Heart right ventricle (tissue), 16 donors: ENCODE results near the gene SLAMF7. TPM values are rescaled to one million over a fixed set of nuclear protein-coding genes. Genes with fewer than 3 reads are reported as not detected.

Source experiments
- ATAC-seq, 8 donors: fragments of 200-7000 bp; cut with Tn5 transposase; one replicate each; pipeline ENCODE4 v1.9.1; 2020; ENCODE audit warnings: mild to moderate bottlenecking in 8 of 8, moderate library complexity in 8 of 8, moderate number of reproducible peaks in 1 of 8
- DNase-seq, 2 donors: peaks; one replicate each; pipeline ENCODE4 v3.0.0-alpha.2; 2020
- H3K27ac ChIP-seq, 10 donors: fragments of 200-600 bp; sonication (generic) in 2 of 10; one replicate each; pipeline versions ENCODE4 v1.5.0 to v1.8.0; 2020 to 2022; ENCODE audit warnings: mild to moderate bottlenecking in 3 of 10
- H3K27me3 ChIP-seq, 7 donors: fragments of 200-600 bp; one replicate each; pipeline ENCODE4 v1.8.0; 2021 to 2022; ENCODE audit warnings: mild to moderate bottlenecking in 2 of 7
- H3K36me3 ChIP-seq, 9 donors: fragments of 200-600 bp; sonication (generic) in 1 of 9; one replicate each; pipeline versions ENCODE4 v1.5.0 to v1.8.0; 2020 to 2022; ENCODE audit warnings: mild to moderate bottlenecking in 2 of 9
- H3K4me1 ChIP-seq, 9 donors: fragments of 200-600 bp; sonication (generic) in 1 of 9; one replicate each; pipeline versions ENCODE4 v1.5.0 to v1.8.0; 2020 to 2022; ENCODE audit warnings: mild to moderate bottlenecking in 4 of 9
- H3K4me3 ChIP-seq, 10 donors: fragments of 200-600 bp; sonication (generic) in 2 of 10; one replicate each; pipeline versions ENCODE4 v1.5.0 to v1.8.0; 2020 to 2022; ENCODE audit warnings: mild to moderate bottlenecking in 7 of 10, moderate library complexity in 2 of 10
- H3K9me3 ChIP-seq, 11 donors: fragments of 200-600 bp in 10 of 11; sonication (generic) in 2 of 11; one replicate each; pipeline versions ENCODE4 v1.5.0 to v1.8.0; 2013 to 2022; ENCODE audit warnings: mild to moderate bottlenecking in 2 of 11, control low read depth in 1 of 11, moderate library complexity in 1 of 11
- WGBS, 2 donors: extraction: QIAGEN DNeasy Blood & Tissue Kit; methylation state at CpG; one replicate each; pipeline ENCODE4 v1.1.7; 2013; ENCODE audit warnings: inconsistent platforms in 1 of 2; 5-methylcytosine and 5-hydroxymethylcytosine counted together
- intact Hi-C, 10 donors: fragments of 100-400 bp; cut with DNase I; formaldehyde crosslinking; loops; one replicate each; pipeline versions ENCODE4 v1.11.1 to v1.14.2; 2022
- polyA plus RNA-seq, 2 donors: library from polyadenylated mRNA; stranded (reverse); fragments of 200-250 nt; gene quantifications; one replicate each; pipeline ENCODE4 v1.2.3, GENCODE V29; 2013
- total RNA-seq, 10 donors: library from RNA; stranded (reverse); fragmentation: NEBNext Ultra II Directional in 3 of 10; extraction: Animal tissue kit (Norgen Biotek cat#: 25700) in 3 of 10; gene quantifications; one replicate each; pipeline versions ENCODE4 v1.2.1 to v1.2.4, GENCODE V29; 2021 to 2023
- TF ChIP-seq, protein P1 (sequence below), 9 donors: fragments of 200-600 bp; sonication (generic) in 2 of 9; IDR thresholded peaks; one replicate each; pipeline versions ENCODE4 v1.5.0 to v1.8.0; 2021 to 2022; ENCODE audit warnings: antibody characterized with exemption in 9 of 9, mild to moderate bottlenecking in 5 of 9, moderate library complexity in 1 of 9
- donor health status: Arrhythmogenic right ventricular cardiomyopathy.
- donor health status: ischemic (EF 13 %, LVEDD 7.1; RV severe dilation, severe dysfunction).
- donor health status: healthy with polysubstance abuse.
- donor health status: DM: no; HTN: yes; CAD: no.
- donor health status: DM: no; HTN: no; CAD: no.
- donor health status: ischemic (EF 25% LVEDD 6.9; RV normal size, moderate dysfunction).
- donor health status: ischemic (EF 25% LVEDD 5.7; RV mildly dilated, moderate dysfunction).
- donor health status: healthy.
- donor health status: DM: yes; HTN: yes; CAD: no.
- donor health status: Ischemic cardiomyopathy.
- donor health status: ischemic (EF 35%, LVEDD 5.7; RV mildly dilated, moderate dysfunction).
- donor health status: nonischemic (EF 11% LVEDD 7.7; RV severe dilation, severe dysfunction).
- donor health status: DM: yes; HTN: yes; CAD: no.
- donor health status: PGD.
- donor health status: ischemic (EF 29% LVEDD 5.4; RV normal size, mild dysfunction).
- donor health status: nonischemic (EF 23%, LVEDD 6.1; RV moderate dilation, normal function).

SLAMF7 gene
- total and polyA plus RNA-seq, 12 donors, result 0.11 to 19.4 (median 0.28) TPM

- Histone ChIP-seq H3K4me3 (no peak overlapping the region), H3K27me3 (peaks cover 0 to 4% (median 0%) of the 10 kb centered on the region in 7 donors), H3K36me3 (no peaks in the 10 kb centered on the region), H3K27ac (no peak overlapping the region), H3K9me3 (no peaks in the 10 kb centered on the region), H3K4me1 (peaks cover 0 to 36% (median 0%) of the 10 kb centered on the region in 9 donors)
- no peak for ATAC-seq
- 69 to 73% methylated on average over 3 of the region's 3 CpGs for WGBS, 2 donors
- DNase-seq, result no peak
- intact Hi-C loops, result loop anchor here in 3 of 10 donors (10.0 kb wide), 2 partner anchors 114 to 234 kb away; partner anchors contain the start of gene ITLN2 (in 2 of the 3)
- TF ChIP-seq, protein P1, sequence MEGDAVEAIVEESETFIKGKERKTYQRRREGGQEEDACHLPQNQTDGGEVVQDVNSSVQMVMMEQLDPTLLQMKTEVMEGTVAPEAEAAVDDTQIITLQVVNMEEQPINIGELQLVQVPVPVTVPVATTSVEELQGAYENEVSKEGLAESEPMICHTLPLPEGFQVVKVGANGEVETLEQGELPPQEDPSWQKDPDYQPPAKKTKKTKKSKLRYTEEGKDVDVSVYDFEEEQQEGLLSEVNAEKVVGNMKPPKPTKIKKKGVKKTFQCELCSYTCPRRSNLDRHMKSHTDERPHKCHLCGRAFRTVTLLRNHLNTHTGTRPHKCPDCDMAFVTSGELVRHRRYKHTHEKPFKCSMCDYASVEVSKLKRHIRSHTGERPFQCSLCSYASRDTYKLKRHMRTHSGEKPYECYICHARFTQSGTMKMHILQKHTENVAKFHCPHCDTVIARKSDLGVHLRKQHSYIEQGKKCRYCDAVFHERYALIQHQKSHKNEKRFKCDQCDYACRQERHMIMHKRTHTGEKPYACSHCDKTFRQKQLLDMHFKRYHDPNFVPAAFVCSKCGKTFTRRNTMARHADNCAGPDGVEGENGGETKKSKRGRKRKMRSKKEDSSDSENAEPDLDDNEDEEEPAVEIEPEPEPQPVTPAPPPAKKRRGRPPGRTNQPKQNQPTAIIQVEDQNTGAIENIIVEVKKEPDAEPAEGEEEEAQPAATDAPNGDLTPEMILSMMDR (IDR thresholded peaks at IDR 0.05), result no peak
Observed at GRCh38 chr1:160720356-160721085, 18.5 kb upstream of the SLAMF7 start.

DNA sequence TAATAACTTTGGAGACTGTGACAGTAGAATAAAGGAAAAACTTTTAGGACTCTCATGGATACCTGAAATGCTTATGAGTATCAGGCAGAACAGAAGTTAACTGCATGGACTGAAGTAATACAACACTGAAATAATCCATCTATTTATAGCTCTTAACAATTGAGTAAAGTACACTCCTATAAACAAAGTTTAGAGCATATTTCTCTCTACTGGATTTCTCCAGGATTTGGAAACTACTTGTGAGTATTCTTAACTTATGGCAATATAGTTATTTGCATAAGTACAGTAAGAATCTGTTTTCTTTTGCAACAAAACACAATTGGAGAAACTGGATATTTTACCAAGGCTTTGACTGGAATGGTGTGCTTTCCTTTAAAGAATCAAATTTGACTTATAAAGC is 17.6 kb upstream of the SLAMF7 start:
- Histone ChIP-seq H3K4me3 (no peak overlapping the region), H3K9me3 (no peaks in the 10 kb centered on the region), H3K27me3 (no peaks in the 10 kb centered on the region), H3K27ac (no peak overlapping the region), H3K36me3 (no peaks in the 10 kb centered on the region), H3K4me1 (peaks cover 0 to 45% (median 0%) of the 10 kb centered on the region in 9 donors)
- intact Hi-C loops, result loop anchor here in 3 of 10 donors (10.0 kb wide), 2 partner anchors 113 to 233 kb away; partner anchors contain the start of gene ITLN2 (in 2 of the 3)
- DNase-seq (no peak), ATAC-seq (no peak)
- TF ChIP-seq, protein P1 (IDR thresholded peaks at IDR 0.05), result no peak

- TF ChIP-seq, protein P1 (IDR thresholded peaks at IDR 0.05), result no peak
- Histone ChIP-seq H3K27me3 (no peaks in the 10 kb centered on the region), H3K9me3 (no peaks in the 10 kb centered on the region), H3K27ac (no peak overlapping the region), H3K36me3 (no peaks in the 10 kb centered on the region), H3K4me1 (peaks cover 0 to 51% (median 0%) of the 10 kb centered on the region in 9 donors), H3K4me3 (no peak overlapping the region)
- 88 to 89% methylated on average over 10 of the region's 10 CpGs for WGBS, 2 donors
- no peak for ATAC-seq
- intact Hi-C loops, result loop anchor here in 3 of 10 donors (10.0 kb wide), 2 partner anchors 112 to 232 kb away; partner anchors contain the start of gene ITLN2 (in 2 of the 3)
- DNase-seq, result no peak
Observed at GRCh38 chr1:160722726-160723125, 16.3 kb upstream of the SLAMF7 start.

GRCh38 chr1:160723332-160723731 is 15.7 kb upstream of the SLAMF7 start:
- no peak for DNase-seq
- ATAC-seq, result no peak
- Histone ChIP-seq H3K4me1 (peaks cover 0 to 47% (median 0%) of the 10 kb centered on the region in 9 donors), H3K9me3 (no peaks in the 10 kb centered on the region), H3K36me3 (no peaks in the 10 kb centered on the region), H3K4me3 (no peak overlapping the region), H3K27ac (no peak overlapping the region), H3K27me3 (no peaks in the 10 kb centered on the region)
- intact Hi-C loops, result loop anchor here in 3 of 10 donors (10.0 kb wide), 2 partner anchors 111 to 231 kb away; partner anchors contain the start of gene ITLN2 (in 2 of the 3)
- TF ChIP-seq, protein P1 (IDR thresholded peaks at IDR 0.05), result no peak
- 71 to 73% methylated on average over 2 of the region's 2 CpGs for WGBS, 2 donors
